ENCODE data around the gene CAPN13. TPM values are rescaled to one million over a fixed set of nuclear protein-coding genes. Genes with fewer than 3 reads are reported as not detected.

The CAPN13 gene
- total RNA-seq, 1 experiment from 2014 or later: 5.7 TPM

DNA sequence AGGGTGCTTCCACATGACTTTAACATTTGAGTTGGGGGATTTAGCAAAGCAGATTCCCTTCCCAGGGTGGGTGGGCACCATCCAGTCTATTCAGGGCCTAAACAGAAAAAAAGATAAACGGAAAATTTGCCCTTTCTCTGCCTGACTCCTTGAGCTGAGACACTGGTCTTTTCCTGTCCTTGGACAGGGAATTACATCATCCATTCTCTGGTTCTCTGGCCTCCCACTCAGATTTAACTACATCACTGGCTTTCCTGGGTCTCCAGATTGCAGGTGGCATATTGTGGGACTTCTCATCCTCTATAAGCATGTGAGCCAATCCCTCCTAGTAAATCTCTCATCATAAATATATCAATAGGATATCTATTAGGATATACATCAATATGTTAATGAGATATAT lies 25.8 kb downstream of the CAPN13 start:
- Histone ChIP-seq H2BK120ac (ENCODE audit: low read depth, low read length, poor library complexity, severe bottlenecking) (no peak overlapping the region), H2AK5ac (ENCODE audit: insufficient read length, low read length) (no peak overlapping the region), H4K5ac (ENCODE audit: insufficient read length, low read depth, low read length) (no peak overlapping the region), H3K4me2 (ENCODE audit: insufficient read depth, insufficient read length, low read length) (no peak overlapping the region), H2BK12ac (ENCODE audit: insufficient read length, low read depth, low read length) (no peak overlapping the region), H3K4ac (ENCODE audit: low read depth, low read length) (no peak overlapping the region), H4K20me1 (ENCODE audit: control insufficient read depth, insufficient read depth, insufficient read length) (no peaks in the 10 kb centered on the region), H3K23me2 (ENCODE audit: insufficient read length, low read depth, low read length, poor library complexity, severe bottlenecking) (no peaks in the 10 kb centered on the region), H3K9me3 (ENCODE audit: control insufficient read depth, low read depth, low read length) (no peaks in the 10 kb centered on the region), H3K27me3 (ENCODE audit: insufficient read depth, low read length) (no peaks in the 10 kb centered on the region), H3T11ph (ENCODE audit: low read length) (no peak overlapping the region), H3K14ac (ENCODE audit: insufficient read depth, low read length) (no peak overlapping the region), H3K9ac (ENCODE audit: extremely low read depth, insufficient read length, low read length) (no peak overlapping the region), H3K4me1 (ENCODE audit: insufficient read depth, low read length) (no peaks in the 10 kb centered on the region), H4K8ac (replicated peaks; ENCODE audit: insufficient read length, low read depth, low read length) (no peak overlapping the region), H3K27ac (ENCODE audit: insufficient read length, low read depth, low read length) (no peak overlapping the region), H2BK5ac (ENCODE audit: insufficient read length, low read length) (no peak overlapping the region), H2BK20ac (ENCODE audit: low read depth, low read length, poor library complexity, severe bottlenecking) (no peak overlapping the region), H4K91ac (ENCODE audit: insufficient read length, low read depth, low read length) (no peak overlapping the region), H3K23ac (ENCODE audit: insufficient read length, low read depth, low read length) (no peak overlapping the region), H2BK15ac (ENCODE audit: low read depth, low read length) (no peak overlapping the region), H3K79me1 (ENCODE audit: insufficient read depth, low read depth, low read length, poor library complexity, severe bottlenecking) (no peaks in the 10 kb centered on the region), H3K18ac (ENCODE audit: insufficient read length, low read depth, low read length) (no peak overlapping the region), H3K79me2 (ENCODE audit: insufficient read depth, low read length) (no peaks in the 10 kb centered on the region), H3K56ac (ENCODE audit: insufficient read length, low read depth, low read length) (no peak overlapping the region), H2AFZ (ENCODE audit: low read length) (no peak overlapping the region)
- Mint-ChIP-seq H3K4me3 (no peak overlapping the region), H3K9me3 (no peaks in the 10 kb centered on the region), H3K27ac (no peak overlapping the region; a peak in 1 of 7 replicates), H3K27me3 (ENCODE audit: low read depth) (no peaks in the 10 kb centered on the region), H3K36me3 (ENCODE audit: insufficient read depth in 1 of 3, low read depth in 3 of 3) (no peaks in the 10 kb centered on the region), H3K4me1 (no peaks in the 10 kb centered on the region)
- WGBS (ENCODE audit: extremely low coverage, insufficient read length, low lambda C conversion rate): no CpG with 5 or more reads among the region's 1 CpG
- TF ChIP-seq, protein P1, sequence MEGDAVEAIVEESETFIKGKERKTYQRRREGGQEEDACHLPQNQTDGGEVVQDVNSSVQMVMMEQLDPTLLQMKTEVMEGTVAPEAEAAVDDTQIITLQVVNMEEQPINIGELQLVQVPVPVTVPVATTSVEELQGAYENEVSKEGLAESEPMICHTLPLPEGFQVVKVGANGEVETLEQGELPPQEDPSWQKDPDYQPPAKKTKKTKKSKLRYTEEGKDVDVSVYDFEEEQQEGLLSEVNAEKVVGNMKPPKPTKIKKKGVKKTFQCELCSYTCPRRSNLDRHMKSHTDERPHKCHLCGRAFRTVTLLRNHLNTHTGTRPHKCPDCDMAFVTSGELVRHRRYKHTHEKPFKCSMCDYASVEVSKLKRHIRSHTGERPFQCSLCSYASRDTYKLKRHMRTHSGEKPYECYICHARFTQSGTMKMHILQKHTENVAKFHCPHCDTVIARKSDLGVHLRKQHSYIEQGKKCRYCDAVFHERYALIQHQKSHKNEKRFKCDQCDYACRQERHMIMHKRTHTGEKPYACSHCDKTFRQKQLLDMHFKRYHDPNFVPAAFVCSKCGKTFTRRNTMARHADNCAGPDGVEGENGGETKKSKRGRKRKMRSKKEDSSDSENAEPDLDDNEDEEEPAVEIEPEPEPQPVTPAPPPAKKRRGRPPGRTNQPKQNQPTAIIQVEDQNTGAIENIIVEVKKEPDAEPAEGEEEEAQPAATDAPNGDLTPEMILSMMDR (conservative IDR thresholded peaks at IDR 0.05): no peak
- no peak for DNase-seq
